IMR-90 (cell line): Measurements from ENCODE around the gene C2orf92.

ENCODE experiments used
- BHLHE40 ChIP-seq: fragments of 150-350 bp; IDR thresholded peaks from 2 replicates; pipeline ENCODE4 v1.6.1; 2016; ENCODE audit warnings: mild to moderate bottlenecking, low read depth, low read length
- CHD1 ChIP-seq: IDR thresholded peaks from 2 replicates; pipeline ENCODE4 v1.6.1; 2012; ENCODE audit warnings: low read depth, low read length, improper control_type of control experiment
- FOS ChIP-seq: fragments of 150-350 bp; IDR thresholded peaks from 2 replicates; pipeline ENCODE4 v1.6.1; 2016; ENCODE audit warnings: low read depth, low read length
- POLR2A ChIP-seq: IDR thresholded peaks from 2 replicates; pipeline ENCODE4 v1.6.1; 2012; ENCODE audit warnings: mild to moderate bottlenecking, low read depth, low read length
- RFX5 ChIP-seq: IDR thresholded peaks from 2 replicates; pipeline ENCODE4 v1.8.0; 2012; ENCODE audit warnings: low read depth, mild to moderate bottlenecking, low read length, moderate library complexity
- TF ChIP-seq, protein P1 (sequence below): conservative IDR thresholded peaks from 2 replicates; pipeline ENCODE4 v1.5.1; 2012; ENCODE audit warnings: mild to moderate bottlenecking, low read depth, low read length, improper control_type of control experiment
- TF ChIP-seq, protein P2 (sequence below): fragments of 150-350 bp; IDR thresholded peaks from 2 replicates; pipeline ENCODE4 v1.6.1; 2017; ENCODE audit warnings: mild to moderate bottlenecking, antibody characterized with exemption, low read length, low read depth

DNA sequence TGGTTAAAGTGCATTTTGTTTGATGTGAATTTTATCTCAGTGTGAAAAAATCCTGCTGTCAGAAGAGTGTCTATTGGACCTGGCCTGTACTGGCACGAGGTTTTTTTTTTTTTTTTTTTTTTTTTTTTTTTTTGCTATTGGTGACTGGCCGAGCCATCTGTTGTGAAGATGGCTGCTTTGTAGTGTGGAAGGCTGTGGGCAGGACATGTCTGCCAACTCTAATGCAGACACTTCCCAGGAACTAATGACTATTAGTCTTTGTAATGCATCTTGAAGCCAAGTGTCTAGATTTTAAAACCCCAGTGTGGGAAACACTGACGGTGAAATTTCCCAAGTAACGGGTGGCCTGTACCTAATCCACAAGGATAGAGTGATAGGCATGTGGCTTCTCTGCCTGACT, 78.2 kb downstream of the C2orf92 start:
- TF ChIP-seq, protein P1, sequence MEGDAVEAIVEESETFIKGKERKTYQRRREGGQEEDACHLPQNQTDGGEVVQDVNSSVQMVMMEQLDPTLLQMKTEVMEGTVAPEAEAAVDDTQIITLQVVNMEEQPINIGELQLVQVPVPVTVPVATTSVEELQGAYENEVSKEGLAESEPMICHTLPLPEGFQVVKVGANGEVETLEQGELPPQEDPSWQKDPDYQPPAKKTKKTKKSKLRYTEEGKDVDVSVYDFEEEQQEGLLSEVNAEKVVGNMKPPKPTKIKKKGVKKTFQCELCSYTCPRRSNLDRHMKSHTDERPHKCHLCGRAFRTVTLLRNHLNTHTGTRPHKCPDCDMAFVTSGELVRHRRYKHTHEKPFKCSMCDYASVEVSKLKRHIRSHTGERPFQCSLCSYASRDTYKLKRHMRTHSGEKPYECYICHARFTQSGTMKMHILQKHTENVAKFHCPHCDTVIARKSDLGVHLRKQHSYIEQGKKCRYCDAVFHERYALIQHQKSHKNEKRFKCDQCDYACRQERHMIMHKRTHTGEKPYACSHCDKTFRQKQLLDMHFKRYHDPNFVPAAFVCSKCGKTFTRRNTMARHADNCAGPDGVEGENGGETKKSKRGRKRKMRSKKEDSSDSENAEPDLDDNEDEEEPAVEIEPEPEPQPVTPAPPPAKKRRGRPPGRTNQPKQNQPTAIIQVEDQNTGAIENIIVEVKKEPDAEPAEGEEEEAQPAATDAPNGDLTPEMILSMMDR: no peak
- TF ChIP-seq RFX5 (no peak), CHD1 (no peak), BHLHE40 (no peak), POLR2A (no peak), FOS (no peak)
- TF ChIP-seq, protein P2, sequence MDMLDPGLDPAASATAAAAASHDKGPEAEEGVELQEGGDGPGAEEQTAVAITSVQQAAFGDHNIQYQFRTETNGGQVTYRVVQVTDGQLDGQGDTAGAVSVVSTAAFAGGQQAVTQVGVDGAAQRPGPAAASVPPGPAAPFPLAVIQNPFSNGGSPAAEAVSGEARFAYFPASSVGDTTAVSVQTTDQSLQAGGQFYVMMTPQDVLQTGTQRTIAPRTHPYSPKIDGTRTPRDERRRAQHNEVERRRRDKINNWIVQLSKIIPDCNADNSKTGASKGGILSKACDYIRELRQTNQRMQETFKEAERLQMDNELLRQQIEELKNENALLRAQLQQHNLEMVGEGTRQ: no peak
